ENCODE data around the gene HARBI1. TPM values are rescaled to one million over a fixed set of nuclear protein-coding genes. Genes with fewer than 3 reads are reported as not detected.

Gene HARBI1
- total RNA-seq, 1 donor from 2014 or later = 6.3 TPM

- intact Hi-C loops (cut with micrococcal nuclease) = no loop called here
Measured at GRCh38 chr11:46633291-46634217, 16.5 kb upstream of the HARBI1 start.

- intact Hi-C loops (cut with micrococcal nuclease) = no loop called here
Measured at GRCh38 chr11:46632502-46632901, 15.5 kb upstream of the HARBI1 start.

- intact Hi-C loops (cut with micrococcal nuclease) = no loop called here
Measured at GRCh38 chr11:46631676-46632075, 14.6 kb upstream of the HARBI1 start.

DNA sequence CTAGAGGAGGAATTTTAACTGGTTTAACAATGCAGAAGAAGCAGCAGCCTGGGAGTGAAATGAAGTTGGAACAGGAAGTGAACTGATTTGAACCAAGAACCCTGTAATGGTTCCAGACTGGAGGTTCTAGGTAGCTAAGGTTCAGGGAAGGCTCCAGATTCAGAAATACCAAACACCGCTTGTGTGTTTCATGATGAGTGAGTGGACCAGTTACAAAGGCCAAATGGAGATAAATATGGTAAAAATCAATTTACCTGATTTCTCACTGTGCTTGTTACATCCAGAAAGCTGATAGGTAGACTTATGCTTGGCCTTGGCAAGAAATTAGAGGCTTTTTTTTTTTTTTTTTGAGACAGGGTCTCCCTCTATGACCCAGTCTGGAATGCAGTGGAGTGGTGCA lies 13.2 kb upstream of the HARBI1 start:
- intact Hi-C loops (cut with micrococcal nuclease) = no loop called here

GRCh38 chr11:46628961-46629360 lies 11.9 kb upstream of the HARBI1 start:
- intact Hi-C loops (cut with micrococcal nuclease) = no loop called here

DNA sequence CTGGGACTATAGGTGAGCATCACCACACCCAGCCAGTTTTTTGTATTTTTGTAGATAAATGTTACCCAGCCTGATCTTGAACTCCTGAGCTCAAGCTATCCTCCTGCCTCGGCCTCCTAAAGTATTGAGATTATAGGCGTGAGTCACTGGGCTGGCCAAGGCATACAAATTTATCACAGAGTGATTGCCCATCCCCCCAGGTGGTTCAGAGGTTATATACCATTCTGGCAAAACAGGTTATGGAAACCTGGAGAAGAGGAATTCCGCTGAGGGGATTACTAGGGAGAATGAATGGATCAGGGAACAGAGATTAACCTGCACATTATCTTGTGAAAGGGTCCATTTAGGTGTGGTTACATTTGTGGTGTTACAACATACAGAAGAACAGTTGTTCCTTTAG lies 8.4 kb upstream of the HARBI1 start:
- intact Hi-C loops (cut with micrococcal nuclease) = no loop called here

DNA sequence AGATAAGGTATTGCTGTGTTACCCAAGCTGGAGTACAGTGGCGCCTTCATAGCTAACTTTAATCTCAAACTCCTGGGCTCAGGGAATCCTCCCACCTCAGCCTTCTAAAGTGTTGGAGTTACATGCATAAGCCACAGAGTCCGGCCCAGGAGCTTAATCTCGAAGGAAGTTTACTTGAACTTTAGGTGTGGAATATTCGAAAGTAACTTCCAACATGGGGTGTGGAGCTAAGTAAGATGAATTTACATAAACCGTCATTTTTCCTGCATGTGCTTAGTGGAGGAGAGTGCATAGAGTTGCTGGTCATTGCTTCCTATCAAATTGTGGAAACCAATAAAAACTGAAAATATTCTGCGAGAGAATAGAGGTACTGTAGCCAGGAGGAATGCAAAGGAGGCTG lies 1.8 kb upstream of the HARBI1 start:
- intact Hi-C loops (cut with micrococcal nuclease) = loop anchor here (5.0 to 10.0 kb wide), 3 partner anchors 226 to 558 kb away; partner anchors contain the start of genes ARFGAP2 and CKAP5

- intact Hi-C loops (cut with micrococcal nuclease) = loop anchor here (1.0 to 10.0 kb wide), 9 partner anchors 24 to 559 kb away; partner anchors contain the start of genes AMBRA1, ARFGAP2, ARHGAP1 and CKAP5
Measured at GRCh38 chr11:46617972-46618314, 916 bp upstream of the HARBI1 start.

GRCh38 chr11:46616551-46617133 lies 385 bp downstream of the HARBI1 start:
- intact Hi-C loops (cut with micrococcal nuclease) = loop anchor here (1.0 to 10.0 kb wide), 9 partner anchors 22 to 561 kb away; partner anchors contain the start of genes AMBRA1, ARFGAP2, ARHGAP1 and CKAP5

DNA sequence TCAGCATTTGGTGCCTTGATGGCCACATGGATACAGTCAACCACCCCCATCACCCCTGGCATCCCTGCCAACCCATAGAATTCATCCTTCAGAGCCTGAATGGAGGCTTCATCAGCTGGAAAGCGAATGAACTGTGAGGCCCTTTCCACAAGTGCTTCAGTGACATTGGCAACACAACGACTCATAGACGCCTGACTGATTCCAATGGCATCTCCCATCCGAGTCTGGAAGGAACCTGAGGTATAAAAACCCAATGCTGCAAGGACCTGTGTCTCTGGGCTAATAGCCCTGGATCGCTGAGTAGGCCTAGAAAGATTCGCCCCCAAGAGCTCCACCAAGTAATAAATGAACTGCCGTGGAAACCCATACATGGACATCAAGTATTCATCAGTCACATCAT lies 1.3 kb downstream of the HARBI1 start:
- intact Hi-C loops (cut with micrococcal nuclease) = loop anchor here (2.0 to 10.0 kb wide), 5 partner anchors 55 to 562 kb away; partner anchors contain the start of genes ARFGAP2 and CKAP5

DNA sequence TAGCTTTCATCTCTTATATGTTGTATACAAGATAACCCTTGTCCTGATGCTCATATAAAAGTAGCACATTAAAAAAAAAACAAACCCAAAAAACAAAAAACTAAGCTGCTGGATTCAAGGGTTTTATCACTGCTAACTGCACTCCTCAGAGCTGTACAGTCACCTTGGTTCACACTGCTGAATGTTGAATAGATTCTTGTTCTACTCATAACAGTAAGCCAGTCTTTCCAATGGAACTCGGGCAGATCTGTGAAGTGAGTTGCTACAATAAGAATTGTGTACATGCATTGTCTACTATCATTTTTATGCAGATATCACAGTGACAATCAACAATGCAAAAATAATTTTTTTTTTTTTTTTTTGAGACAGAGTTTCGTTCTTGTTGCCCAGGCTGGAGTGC lies 4.7 kb downstream of the HARBI1 start:
- intact Hi-C loops (cut with micrococcal nuclease) = loop anchor here (10.0 kb wide), 2 partner anchors 232 to 498 kb away; partner anchors contain the start of gene CKAP5

DNA sequence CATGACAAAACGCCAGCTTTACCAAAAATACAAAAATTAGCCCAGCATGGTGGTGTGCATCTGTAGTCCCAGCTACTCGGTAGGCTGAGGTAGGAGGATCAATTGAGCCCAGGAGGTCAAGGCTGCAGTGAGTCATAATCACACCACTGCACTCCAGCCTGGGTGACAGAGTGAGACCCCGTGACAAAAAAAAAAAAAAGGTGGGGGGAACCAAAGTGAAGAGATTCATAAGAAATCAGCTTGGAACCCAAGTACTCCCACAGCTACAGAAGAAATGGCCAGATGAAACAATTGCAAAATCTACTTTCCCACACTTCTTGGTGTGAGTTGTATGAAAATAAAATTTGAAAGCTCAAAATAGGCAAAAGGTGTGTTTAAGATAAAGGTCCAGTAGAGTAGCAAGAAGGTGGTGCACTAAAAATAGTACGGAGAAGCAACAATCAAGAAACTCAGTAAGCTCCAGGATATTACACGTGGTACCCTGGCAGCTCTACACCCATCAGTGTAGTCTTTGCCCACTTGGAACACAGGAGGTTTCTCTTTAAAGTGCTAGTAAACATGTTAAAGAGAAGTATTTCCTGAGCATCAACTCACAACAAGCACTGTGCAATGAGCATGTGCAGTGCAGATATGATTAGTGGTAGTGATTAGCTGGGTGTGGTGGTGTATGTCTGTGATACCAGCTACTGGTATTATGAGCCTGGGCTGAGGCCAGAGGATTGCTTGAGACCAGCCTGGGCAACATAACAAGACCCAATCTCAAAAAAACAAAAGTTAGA lies 5.3 kb downstream of the HARBI1 start:
- intact Hi-C loops (cut with micrococcal nuclease) = loop anchor here (10.0 kb wide), 2 partner anchors 233 to 497 kb away; partner anchors contain the start of gene CKAP5

DNA sequence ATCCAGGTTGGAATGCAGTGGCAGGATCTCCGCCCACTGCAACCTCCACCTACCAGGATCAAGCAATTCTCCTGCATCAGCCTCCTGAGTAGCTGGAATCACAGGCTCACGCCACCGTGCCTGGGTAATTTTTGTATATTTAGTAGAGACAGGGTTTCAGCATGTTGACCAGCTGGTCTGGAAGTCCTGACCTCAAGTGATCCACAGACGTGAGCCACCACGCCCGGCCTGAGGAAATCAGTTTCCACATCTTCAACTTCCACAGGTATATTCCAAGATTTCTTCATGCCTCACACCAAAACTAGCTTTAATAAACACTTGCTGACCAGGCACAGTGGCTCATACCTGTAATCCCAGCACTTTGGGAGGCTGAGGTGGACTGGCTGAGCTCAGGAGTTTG lies 7.6 kb downstream of the HARBI1 start:
- intact Hi-C loops (cut with micrococcal nuclease) = no loop called here

DNA sequence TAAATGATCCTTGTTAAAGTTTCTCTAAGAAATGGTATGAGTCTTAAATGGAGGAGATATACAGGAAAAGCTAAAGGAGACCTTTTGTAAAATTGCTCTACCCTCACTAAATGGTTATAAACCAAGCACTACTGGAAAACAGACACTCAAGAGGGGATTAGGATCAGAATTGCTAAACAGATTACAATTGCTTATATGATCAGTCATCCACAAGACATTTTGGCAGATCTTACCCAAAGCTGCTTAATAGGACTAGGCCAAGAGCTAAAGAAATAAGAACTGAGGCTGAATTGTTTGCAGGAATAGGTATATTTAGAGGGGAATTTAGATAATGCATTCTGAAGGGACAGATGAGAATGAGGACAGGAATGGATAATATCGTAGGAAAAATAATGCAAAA lies 9.5 kb downstream of the HARBI1 start:
- intact Hi-C loops (cut with micrococcal nuclease) = no loop called here

DNA sequence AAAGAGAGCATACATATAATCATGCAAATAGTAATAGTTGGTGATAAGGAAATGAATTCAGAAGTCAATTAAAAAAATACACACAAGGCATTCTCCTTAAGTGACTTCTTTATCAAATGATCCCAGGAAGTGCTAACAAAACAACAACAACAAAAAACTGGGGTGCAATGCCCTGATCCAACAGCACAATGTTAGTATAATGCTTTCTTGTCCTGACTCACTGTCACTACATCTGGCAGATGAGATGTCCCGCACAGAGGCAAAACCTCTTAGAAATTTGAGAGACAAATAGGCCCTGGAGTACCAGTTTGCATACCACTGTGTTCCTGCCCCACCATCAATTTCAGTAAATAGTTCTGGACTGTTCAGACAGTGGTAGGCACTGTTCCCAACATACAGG lies 12.2 kb downstream of the HARBI1 start:
- intact Hi-C loops (cut with micrococcal nuclease) = no loop called here

GRCh38 chr11:46603704-46604308 lies 13.2 kb downstream of the HARBI1 start:
- intact Hi-C loops (cut with micrococcal nuclease) = no loop called here

- intact Hi-C loops (cut with micrococcal nuclease) = no loop called here
Measured at GRCh38 chr11:46601129-46601528, 15.9 kb downstream of the HARBI1 start.

GRCh38 chr11:46600194-46600960 lies 16.6 kb downstream of the HARBI1 start:
- intact Hi-C loops (cut with micrococcal nuclease) = no loop called here

- intact Hi-C loops (cut with micrococcal nuclease) = no loop called here
Measured at GRCh38 chr11:46599340-46600193, 17.5 kb downstream of the HARBI1 start.
